HPDE6-E6E7 (cell line): ENCODE data around the gene DLG5.
A peak's percentile ranks its signal among the peaks of the same experiment; 100 is the strongest.

Experiments
- DNase-seq: peaks from one replicate; pipeline ENCODE4 v3.0.0; 2011; ENCODE audit warnings: missing footprints; ENCODE audit errors: extremely low spot score

Gene DLG5

DNA sequence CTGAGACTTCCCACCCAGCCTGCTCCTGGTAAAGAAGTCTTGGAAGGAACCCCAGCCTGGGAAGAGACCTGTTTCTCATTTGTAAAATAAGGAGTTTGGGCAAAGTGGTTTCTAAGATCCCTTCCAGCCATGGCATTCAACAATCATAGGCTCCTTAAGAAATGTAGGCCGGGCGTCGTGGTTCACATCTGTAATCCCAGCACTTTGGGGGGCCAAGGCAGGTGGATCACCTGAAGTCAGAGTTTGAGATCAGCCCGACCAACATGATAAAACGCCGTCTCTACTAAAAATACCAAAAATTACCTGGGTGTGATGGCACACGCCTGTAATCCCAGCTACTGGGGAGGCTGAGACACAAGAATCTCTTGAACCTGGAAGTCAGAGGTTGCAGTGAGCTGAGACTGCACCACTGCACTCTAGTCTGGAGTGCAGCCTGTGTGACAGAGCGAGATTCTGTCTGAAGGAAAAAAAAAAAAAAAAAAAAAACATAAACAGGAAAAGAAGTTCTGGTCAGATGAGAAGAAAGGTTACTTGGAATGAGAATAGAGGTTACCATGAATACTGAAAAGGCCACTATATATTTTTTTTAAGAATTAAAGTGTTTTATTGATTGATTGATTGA is 15.9 kb downstream of the DLG5 start:
- no peak for DNase-seq

GRCh38 chr10:77909749-77910375 is 16.7 kb downstream of the DLG5 start:
- no peak for DNase-seq

- no peak for DNase-seq
These were observed 17.4 kb downstream of the DLG5 start for GRCh38 chr10:77909021-77909748.

- no peak for DNase-seq
These were observed 18.4 kb downstream of the DLG5 start for GRCh38 chr10:77907900-77908717.

- no peak for DNase-seq
These were observed 19.1 kb downstream of the DLG5 start for GRCh38 chr10:77907462-77907861.

- DNase-seq = peak; percentile 75
These were observed 19.6 kb downstream of the DLG5 start for GRCh38 chr10:77906951-77907421.

GRCh38 chr10:77905781-77906180 is 20.8 kb downstream of the DLG5 start:
- no peak for DNase-seq

DNA sequence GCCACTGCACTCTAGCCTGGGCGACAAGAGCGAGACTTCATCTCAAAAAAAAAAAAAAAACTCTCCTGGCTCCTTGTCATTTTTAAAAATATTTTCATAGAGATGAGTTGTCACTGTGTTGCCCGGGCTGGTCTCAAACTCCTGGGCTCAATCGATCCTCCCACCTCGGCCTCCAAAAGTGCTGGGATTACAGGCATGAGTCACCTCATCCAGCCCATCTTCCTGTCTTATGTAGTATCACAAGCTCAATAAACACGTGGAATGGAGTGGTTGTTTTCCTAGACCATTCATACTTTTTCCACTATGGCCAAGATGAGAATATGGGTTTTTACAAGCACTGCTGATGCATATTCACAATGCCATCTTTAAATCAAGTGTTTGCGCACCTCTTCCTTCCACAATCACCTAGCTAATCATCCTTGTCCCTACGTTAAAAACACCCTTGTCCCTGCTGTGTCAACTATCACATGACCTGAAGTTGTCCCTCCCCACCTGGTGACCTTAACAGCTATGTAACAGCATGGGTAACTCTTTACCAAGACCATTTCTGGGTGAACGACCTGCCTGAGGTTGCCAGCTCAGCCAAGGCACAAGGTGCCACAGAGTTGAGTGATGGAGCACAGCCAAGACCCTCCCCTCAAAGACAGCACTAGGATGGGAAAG is 21.3 kb downstream of the DLG5 start:
- DNase-seq = no peak

GRCh38 chr10:77904100-77904840 is 22.3 kb downstream of the DLG5 start:
- no peak for DNase-seq

GRCh38 chr10:77902159-77902558 is 24.4 kb downstream of the DLG5 start:
- no peak for DNase-seq

DNA sequence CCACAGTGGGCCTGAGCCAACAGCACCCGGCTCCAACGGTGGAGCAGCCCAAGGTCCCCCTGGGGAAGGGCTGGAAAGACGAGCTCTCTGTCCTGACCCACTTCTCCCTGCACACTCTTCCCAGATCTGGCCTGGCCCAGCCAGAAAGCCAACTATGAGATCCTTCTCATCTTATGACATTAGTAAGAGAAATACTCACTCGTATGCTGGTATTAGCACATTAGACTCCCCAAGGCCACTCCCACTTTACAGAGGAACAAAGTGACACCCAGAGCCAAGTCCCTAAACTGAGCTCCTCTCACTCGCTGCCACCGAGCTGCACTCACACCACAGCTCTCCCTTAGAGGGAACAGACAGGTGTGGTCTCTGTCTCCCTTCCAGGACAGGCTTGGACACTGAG is 24.8 kb downstream of the DLG5 start:
- DNase-seq = no peak

DNA sequence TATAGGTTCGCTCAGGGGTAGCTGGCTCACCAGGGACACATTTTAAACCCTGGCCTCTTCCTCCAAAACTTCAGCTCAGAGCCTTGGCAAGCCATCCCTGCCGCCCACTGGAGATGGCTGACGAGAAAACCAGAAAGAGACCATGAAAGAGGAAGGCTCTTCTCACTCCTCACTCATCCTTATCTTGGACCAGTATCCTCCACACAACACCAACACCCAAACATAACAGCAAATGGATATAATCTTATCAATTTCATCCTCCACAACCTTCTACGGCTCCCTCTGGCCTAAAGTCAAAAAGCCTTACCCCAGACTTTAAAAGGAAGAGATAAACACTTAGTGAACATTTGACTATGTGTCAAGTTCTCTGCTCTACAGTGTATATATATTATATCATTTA is 26.9 kb downstream of the DLG5 start:
- DNase-seq = no peak

DNA sequence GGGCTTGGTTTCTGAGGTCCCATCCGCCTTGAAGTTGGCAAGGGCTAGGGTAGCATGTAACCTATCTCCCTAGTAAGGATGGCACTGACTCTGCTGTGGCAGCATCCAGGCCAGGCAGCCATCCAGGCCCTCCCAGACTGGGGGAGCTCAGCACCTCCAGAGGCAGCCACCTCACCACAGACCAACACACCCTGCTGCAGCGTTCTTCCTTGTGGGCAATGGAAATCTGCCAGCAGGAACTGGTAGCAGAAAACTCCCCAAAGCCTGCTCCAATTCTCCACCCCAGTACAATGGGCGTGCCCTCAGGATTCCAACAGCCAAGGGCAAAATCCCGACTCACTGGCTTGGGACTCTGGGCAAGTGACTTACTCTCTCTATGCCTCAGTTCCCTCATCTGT is 27.5 kb downstream of the DLG5 start:
- DNase-seq = peak; percentile 82

- DNase-seq = peak; percentile 97
These were observed 28.1 kb downstream of the DLG5 start for GRCh38 chr10:77898323-77899079.

- no peak for DNase-seq
These were observed 30.5 kb downstream of the DLG5 start for GRCh38 chr10:77896058-77896457.

GRCh38 chr10:77894058-77894457 is 32.5 kb downstream of the DLG5 start:
- no peak for DNase-seq

GRCh38 chr10:77893386-77893785 is 33.2 kb downstream of the DLG5 start:
- DNase-seq = no peak

GRCh38 chr10:77892761-77893160 is 33.8 kb downstream of the DLG5 start:
- no peak for DNase-seq

GRCh38 chr10:77892021-77892739 is 34.4 kb downstream of the DLG5 start:
- no peak for DNase-seq
